ENCODE results near the gene ZNF516.

ZNF516 gene

DNA sequence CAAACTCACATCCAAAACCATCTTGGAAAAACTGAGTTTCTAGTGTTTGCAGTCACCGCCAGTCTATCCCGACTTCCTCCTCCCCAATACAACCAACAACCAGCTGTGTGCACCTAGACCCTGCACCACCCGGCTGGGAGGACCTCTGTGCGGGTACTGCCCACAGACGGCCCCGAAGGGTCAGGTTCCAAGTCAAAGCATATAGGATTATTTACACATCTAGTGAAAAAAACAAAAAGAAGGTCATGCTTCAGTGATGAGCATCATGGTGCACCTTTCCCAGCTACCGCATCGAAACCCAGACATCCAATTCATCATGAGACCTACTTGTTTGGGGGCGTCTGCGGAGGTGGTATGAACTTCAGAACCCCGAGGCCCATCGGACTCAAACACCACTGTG is 124.8 kb downstream of the ZNF516 start:
- H4K20me1 ChIP-seq (ENCODE audit: insufficient read depth, low read length): no peaks in the 10 kb centered on the region
- no peak overlapping the region for H3K4me3 ChIP-seq (ENCODE audit: low read depth in 1 of 2, low read length in 2 of 2)
- no peaks in the 10 kb centered on the region for H3K9me3 ChIP-seq (ENCODE audit: insufficient read depth, low read length, severe bottlenecking)
- peaks cover 40% of the 10 kb centered on the region for H3K4me1 ChIP-seq (ENCODE audit: insufficient read depth, low read length)
- no peak overlapping the region for H3K27ac ChIP-seq (ENCODE audit: low read length)
- no peaks in the 10 kb centered on the region for H3K79me2 ChIP-seq (ENCODE audit: insufficient read depth, low read length)
- H3K27me3 ChIP-seq (ENCODE audit: insufficient read depth, low read length, poor library complexity): no peaks in the 10 kb centered on the region
- DNase-seq (no peak), ATAC-seq (ENCODE audit: insufficient read depth, low read depth) (no peak)
- no peaks in the 10 kb centered on the region for H3K36me3 ChIP-seq (ENCODE audit: insufficient read depth, low read length)
- H3K4me2 ChIP-seq (ENCODE audit: insufficient read depth, low read length): no peak overlapping the region
- H2AFZ ChIP-seq (ENCODE audit: low read depth, low read length): no peak overlapping the region
- no peak for TF ChIP-seq CTCF (IDR thresholded peaks at IDR 0.05; ENCODE audit: borderline replicate concordance, extremely low read depth, low read length, poor library complexity, severe bottlenecking)
- no peak for TF ChIP-seq EZH2 (IDR thresholded peaks at IDR 0.05; ENCODE audit: borderline replicate concordance, low read depth, low read length, severe bottlenecking)
- no peak overlapping the region for H3K9ac ChIP-seq (ENCODE audit: low read depth, low read length)

GRCh38 chr18:76369791-76370190 is 125.3 kb downstream of the ZNF516 start:
- H3K79me2 ChIP-seq (ENCODE audit: insufficient read depth, low read length): no peaks in the 10 kb centered on the region
- H3K27ac ChIP-seq (ENCODE audit: low read length): no peak overlapping the region
- H3K9me3 ChIP-seq (ENCODE audit: insufficient read depth, low read length, severe bottlenecking): no peaks in the 10 kb centered on the region
- no peak for TF ChIP-seq CTCF (IDR thresholded peaks at IDR 0.05; ENCODE audit: borderline replicate concordance, extremely low read depth, low read length, poor library complexity, severe bottlenecking)
- ATAC-seq (ENCODE audit: insufficient read depth, low read depth) (no peak), DNase-seq (no peak)
- no peaks in the 10 kb centered on the region for H4K20me1 ChIP-seq (ENCODE audit: insufficient read depth, low read length)
- no peak overlapping the region for H3K4me2 ChIP-seq (ENCODE audit: insufficient read depth, low read length)
- no peaks in the 10 kb centered on the region for H3K36me3 ChIP-seq (ENCODE audit: insufficient read depth, low read length)
- H3K4me3 ChIP-seq (ENCODE audit: low read depth in 1 of 2, low read length in 2 of 2): no peak overlapping the region
- no peak overlapping the region for H2AFZ ChIP-seq (ENCODE audit: low read depth, low read length)
- peaks cover 36% of the 10 kb centered on the region for H3K4me1 ChIP-seq (ENCODE audit: insufficient read depth, low read length)
- no peaks in the 10 kb centered on the region for H3K27me3 ChIP-seq (ENCODE audit: insufficient read depth, low read length, poor library complexity)
- H3K9ac ChIP-seq (ENCODE audit: low read depth, low read length): no peak overlapping the region

DNA sequence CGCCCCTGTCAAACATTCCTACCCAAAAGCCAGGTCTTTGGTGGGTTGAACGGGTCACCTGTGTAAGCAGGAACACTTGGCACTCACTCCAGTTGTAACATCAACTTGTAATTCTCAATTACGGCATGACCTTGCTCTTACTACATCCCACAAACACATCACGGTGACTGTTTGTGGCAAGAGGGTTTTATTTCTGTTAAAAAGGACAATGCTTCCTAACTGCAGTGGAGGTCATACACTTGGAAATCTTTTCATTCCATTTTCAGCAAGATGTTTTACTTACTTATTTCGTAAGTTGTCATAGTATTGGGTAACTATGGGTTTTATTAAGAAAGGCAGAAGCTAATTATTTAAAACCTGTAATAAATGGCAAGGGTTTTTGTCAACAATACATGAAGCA is 126.1 kb downstream of the ZNF516 start:
- no peak overlapping the region for H3K4me2 ChIP-seq (ENCODE audit: insufficient read depth, low read length)
- no peak for TF ChIP-seq CTCF (IDR thresholded peaks at IDR 0.05; ENCODE audit: borderline replicate concordance, extremely low read depth, low read length, poor library complexity, severe bottlenecking)
- 0 out of 2 replicates have a peak overlapping the region, but pooled peaks have one; percentile 1 for H3K27ac ChIP-seq (ENCODE audit: low read length)
- H3K79me2 ChIP-seq (ENCODE audit: insufficient read depth, low read length): no peaks in the 10 kb centered on the region
- no peaks in the 10 kb centered on the region for H4K20me1 ChIP-seq (ENCODE audit: insufficient read depth, low read length)
- H3K9ac ChIP-seq (ENCODE audit: low read depth, low read length): no peak overlapping the region
- no peak overlapping the region for H3K4me3 ChIP-seq (ENCODE audit: low read depth in 1 of 2, low read length in 2 of 2)
- H3K27me3 ChIP-seq (ENCODE audit: insufficient read depth, low read length, poor library complexity): no peaks in the 10 kb centered on the region
- no peaks in the 10 kb centered on the region for H3K9me3 ChIP-seq (ENCODE audit: insufficient read depth, low read length, severe bottlenecking)
- ATAC-seq (ENCODE audit: insufficient read depth, low read depth) (no peak), DNase-seq (no peak)
- no peak overlapping the region for H2AFZ ChIP-seq (ENCODE audit: low read depth, low read length)
- no peaks in the 10 kb centered on the region for H3K36me3 ChIP-seq (ENCODE audit: insufficient read depth, low read length)
- H3K4me1 ChIP-seq (ENCODE audit: insufficient read depth, low read length): peaks cover 28% of the 10 kb centered on the region

DNA sequence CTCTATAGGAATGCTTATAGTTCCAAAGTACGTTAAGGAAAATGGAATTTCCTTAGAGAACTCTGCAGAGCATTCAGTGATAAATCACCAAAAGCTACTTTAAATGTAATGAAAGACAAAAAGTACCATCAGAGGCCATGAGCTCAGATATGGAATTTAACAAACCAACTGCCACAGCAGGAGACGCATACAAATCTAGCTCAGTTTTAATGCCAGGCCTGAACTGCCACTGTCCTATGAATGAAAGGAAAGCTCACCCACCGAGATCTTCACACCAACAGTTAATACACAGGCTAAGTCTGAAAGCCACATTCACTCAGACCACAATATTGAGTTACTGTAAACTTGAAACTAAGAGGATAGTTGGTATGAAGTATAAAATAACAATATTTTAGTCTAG is 126.8 kb downstream of the ZNF516 start:
- Histone ChIP-seq H3K27ac (ENCODE audit: low read length) (no peak overlapping the region), H3K9me3 (ENCODE audit: insufficient read depth, low read length, severe bottlenecking) (no peaks in the 10 kb centered on the region), H3K9ac (ENCODE audit: low read depth, low read length) (no peak overlapping the region), H3K4me2 (ENCODE audit: insufficient read depth, low read length) (no peak overlapping the region), H4K20me1 (ENCODE audit: insufficient read depth, low read length) (no peaks in the 10 kb centered on the region), H2AFZ (ENCODE audit: low read depth, low read length) (no peak overlapping the region), H3K4me1 (ENCODE audit: insufficient read depth, low read length) (peaks cover 21% of the 10 kb centered on the region), H3K36me3 (ENCODE audit: insufficient read depth, low read length) (no peaks in the 10 kb centered on the region), H3K4me3 (ENCODE audit: low read depth in 1 of 2, low read length in 2 of 2) (no peak overlapping the region), H3K27me3 (ENCODE audit: insufficient read depth, low read length, poor library complexity) (no peaks in the 10 kb centered on the region), H3K79me2 (ENCODE audit: insufficient read depth, low read length) (no peaks in the 10 kb centered on the region)
- TF ChIP-seq EZH2 (IDR thresholded peaks at IDR 0.05; ENCODE audit: borderline replicate concordance, low read depth, low read length, severe bottlenecking) (no peak), CTCF (IDR thresholded peaks at IDR 0.05; ENCODE audit: borderline replicate concordance, extremely low read depth, low read length, poor library complexity, severe bottlenecking) (no peak)
- no peak for ATAC-seq (ENCODE audit: insufficient read depth, low read depth)
- DNase-seq: no peak
